Measurements from ENCODE around the gene ARL8B. TPM values are rescaled to one million over a fixed set of nuclear protein-coding genes. Genes with fewer than 3 reads are reported as not detected.

ARL8B gene
- total and polyA plus RNA-seq, 10 of the 15 experiments (the other 5 are each of a cell fraction or from before 2014, with no cell fraction given) = 22.0 to 80.6 (median 43.7) TPM

DNA sequence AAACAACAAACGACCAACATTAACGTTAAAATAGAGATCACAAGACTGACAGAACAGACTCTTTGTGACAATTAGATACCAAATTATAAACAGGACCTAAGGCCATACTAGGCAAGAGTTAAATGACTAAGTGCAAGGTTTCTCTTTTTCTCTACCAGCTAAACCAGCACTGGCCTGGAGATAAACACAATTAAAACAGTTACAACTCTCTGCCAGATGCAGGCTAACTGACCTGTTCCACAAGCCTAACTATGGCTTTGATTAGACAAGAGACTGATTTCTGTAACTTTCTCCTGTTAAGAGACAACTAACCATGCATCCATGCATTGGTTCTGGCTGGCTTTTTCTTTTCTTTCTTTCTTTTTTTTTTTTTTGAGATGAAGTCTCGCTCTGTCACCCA is 1.6 kb upstream of the ARL8B start:
- Histone ChIP-seq H3K27ac (ENCODE audit: control insufficient read depth, insufficient read depth) (no peak overlapping the region), H3K4me1 (ENCODE audit: control insufficient read depth, insufficient read depth, low read length) (peaks cover 5% of the 10 kb centered on the region; the same call in 1 of the 2 replicates), H3K36me3 (ENCODE audit: control insufficient read depth in 2 of 2, insufficient read depth in 2 of 2, low read length in 1 of 2) (no peaks in the 10 kb centered on the region), H3K79me2 (ENCODE audit: control insufficient read depth, insufficient read depth, low read length) (peaks cover 37% of the 10 kb centered on the region), H4K20me1 (ENCODE audit: control insufficient read depth, insufficient read depth) (no peaks in the 10 kb centered on the region), H3K27me3 (replicated peaks in 1 of 2; ENCODE audit: control insufficient read depth in 2 of 2, insufficient read depth in 2 of 2, low read length in 1 of 2) (no peaks in the 10 kb centered on the region), H3K4me3 (no peak overlapping the region), H3K9ac (ENCODE audit: control insufficient read depth, insufficient read depth, low read length) (no peak overlapping the region), H3K4me2 (ENCODE audit: control insufficient read depth, insufficient read depth) (no peak overlapping the region), H3K9me3 (replicated peaks; ENCODE audit: control insufficient read depth, insufficient read depth, low read length) (no peaks in the 10 kb centered on the region), H2AFZ (ENCODE audit: control insufficient read depth, low read depth, low read length) (no peak overlapping the region; the same call in 1 of the 2 replicates)
- no peak for FAIRE-seq
- in situ Hi-C loops (cut with MboI) (loop anchor here (10.0 kb wide), 1 partner anchor 174 kb away; no protein-coding TSS in a partner anchor), intact Hi-C loops (cut with micrococcal nuclease; ENCODE audit: unreplicated experiment) (loop anchor here (5.0 kb wide), 1 partner anchor 143 kb away; the partner anchor contains the start of gene BHLHE40)
- DNase-seq (ENCODE audit: low read depth, low spot score) = no peak
- SMC1A ChIA-PET (ENCODE audit: uncharacterized antibody, unreplicated experiment) = no interaction called here
- TF ChIP-seq CREM (IDR thresholded peaks at IDR 0.05; ENCODE audit: low read depth) (no peak), SMC3 (IDR thresholded peaks at IDR 0.05; ENCODE audit: borderline replicate concordance, low read length) (no peak), ZSCAN29 (IDR thresholded peaks at IDR 0.05) (no peak), CHD1 (IDR thresholded peaks at IDR 0.05; ENCODE audit: low read depth, low read length) (no peak), BHLHE40 (IDR thresholded peaks at IDR 0.05; ENCODE audit: borderline replicate concordance in 1 of 2, low read depth in 2 of 2, low read length in 1 of 2) (no peak)
- TF ChIP-seq, protein P1, sequence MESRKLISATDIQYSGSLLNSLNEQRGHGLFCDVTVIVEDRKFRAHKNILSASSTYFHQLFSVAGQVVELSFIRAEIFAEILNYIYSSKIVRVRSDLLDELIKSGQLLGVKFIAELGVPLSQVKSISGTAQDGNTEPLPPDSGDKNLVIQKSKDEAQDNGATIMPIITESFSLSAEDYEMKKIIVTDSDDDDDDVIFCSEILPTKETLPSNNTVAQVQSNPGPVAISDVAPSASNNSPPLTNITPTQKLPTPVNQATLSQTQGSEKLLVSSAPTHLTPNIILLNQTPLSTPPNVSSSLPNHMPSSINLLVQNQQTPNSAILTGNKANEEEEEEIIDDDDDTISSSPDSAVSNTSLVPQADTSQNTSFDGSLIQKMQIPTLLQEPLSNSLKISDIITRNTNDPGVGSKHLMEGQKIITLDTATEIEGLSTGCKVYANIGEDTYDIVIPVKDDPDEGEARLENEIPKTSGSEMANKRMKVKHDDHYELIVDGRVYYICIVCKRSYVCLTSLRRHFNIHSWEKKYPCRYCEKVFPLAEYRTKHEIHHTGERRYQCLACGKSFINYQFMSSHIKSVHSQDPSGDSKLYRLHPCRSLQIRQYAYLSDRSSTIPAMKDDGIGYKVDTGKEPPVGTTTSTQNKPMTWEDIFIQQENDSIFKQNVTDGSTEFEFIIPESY (IDR thresholded peaks at IDR 0.05) = no peak
- TF ChIP-seq, protein P2, sequence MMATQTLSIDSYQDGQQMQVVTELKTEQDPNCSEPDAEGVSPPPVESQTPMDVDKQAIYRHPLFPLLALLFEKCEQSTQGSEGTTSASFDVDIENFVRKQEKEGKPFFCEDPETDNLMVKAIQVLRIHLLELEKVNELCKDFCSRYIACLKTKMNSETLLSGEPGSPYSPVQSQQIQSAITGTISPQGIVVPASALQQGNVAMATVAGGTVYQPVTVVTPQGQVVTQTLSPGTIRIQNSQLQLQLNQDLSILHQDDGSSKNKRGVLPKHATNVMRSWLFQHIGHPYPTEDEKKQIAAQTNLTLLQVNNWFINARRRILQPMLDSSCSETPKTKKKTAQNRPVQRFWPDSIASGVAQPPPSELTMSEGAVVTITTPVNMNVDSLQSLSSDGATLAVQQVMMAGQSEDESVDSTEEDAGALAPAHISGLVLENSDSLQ (IDR thresholded peaks at IDR 0.05) = no peak
- WGBS (ENCODE audit: insufficient coverage, insufficient replicate concordance, low lambda C conversion rate, missing lambda C conversion rate) = 0% methylated on average over 2 of the region's 3 CpGs
- no TSS peak for BruUV-seq (replicated peaks)
- RAD21 ChIA-PET (ENCODE audit: unreplicated experiment) = no interaction called here
- CTCF ChIA-PET = no interaction called here
- no peak for ATAC-seq
- POLR2A ChIA-PET = no interaction called here

All from GM12878 (cell line).